OCI-LY1 (cell line): ENCODE data around the gene CAD.

Experiments
- H2AFZ ChIP-seq: fragments of 200-600 bp; sonication (generic), shearing (Covaris generic); 2 replicates; pipeline ENCODE4 v1.6.0; 2014; ENCODE audit warnings: antibody characterized with exemption, mild to moderate bottlenecking, low read length
- H3F3A ChIP-seq: fragments of 200-600 bp; sonication (generic), shearing (Covaris generic); 2 replicates; pipeline ENCODE4 v1.6.0; 2014; ENCODE audit warnings: mild to moderate bottlenecking, antibody characterized with exemption, low read length, moderate library complexity; ENCODE audit not compliant: insufficient read depth
- H3K27ac ChIP-seq: fragments of 200-600 bp; sonication (generic); 2 replicates; pipeline ENCODE4 v1.5.1; 2014; ENCODE audit warnings: low read length, mixed run types, mild to moderate bottlenecking, low read depth; ENCODE audit not compliant: poor library complexity, severe bottlenecking
- H3K27me3 ChIP-seq: fragments of 200-600 bp; sonication (generic); 2 replicates; pipeline ENCODE4 v1.6.0; 2014; ENCODE audit warnings: antibody characterized with exemption, mild to moderate bottlenecking, low read length, moderate library complexity; ENCODE audit not compliant: insufficient read depth
- H3K36me3 ChIP-seq: fragments of 200-600 bp; sonication (generic); 2 replicates; pipeline ENCODE4 v1.6.1; 2014; ENCODE audit warnings: mild to moderate bottlenecking, antibody characterized with exemption, low read length, moderate library complexity, mixed read lengths; ENCODE audit not compliant: insufficient read depth
- H3K4me1 ChIP-seq: fragments of 200-600 bp; sonication (generic); 2 replicates; pipeline ENCODE4 v1.5.1; 2014; ENCODE audit warnings: mild to moderate bottlenecking, low read length, moderate library complexity; ENCODE audit not compliant: insufficient read depth, severe bottlenecking
- H3K4me2 ChIP-seq: fragments of 200-600 bp; sonication (generic), shearing (Covaris generic); 2 replicates; pipeline ENCODE4 v1.6.1; 2014; ENCODE audit warnings: low read length
- H3K4me3 ChIP-seq: fragments of 200-600 bp; sonication (generic); 2 replicates; pipeline ENCODE4 v1.5.1; 2014; ENCODE audit warnings: low read length, low read depth, mild to moderate bottlenecking, mixed read lengths; ENCODE audit not compliant: poor library complexity, severe bottlenecking
- H3K79me2 ChIP-seq: fragments of 200-600 bp; shearing (Covaris generic); 2 replicates; pipeline ENCODE4 v1.6.1; 2016; ENCODE audit warnings: mixed run types, low read length, mixed read lengths; ENCODE audit not compliant: insufficient read depth
- H3K9ac ChIP-seq: fragments of 200-600 bp; sonication (generic), shearing (Covaris generic); 2 replicates; pipeline ENCODE4 v1.6.1; 2014; ENCODE audit warnings: mild to moderate bottlenecking, low read length, mixed read lengths
- H3K9me2 ChIP-seq: fragments of 200-600 bp; sonication (generic), shearing (Covaris generic); 2 replicates; pipeline ENCODE4 v1.6.1; 2014; ENCODE audit warnings: low read depth, mild to moderate bottlenecking, low read length, mixed read lengths
- H3K9me3 ChIP-seq: fragments of 200-600 bp; shearing (Covaris generic); 2 replicates; pipeline ENCODE4 v1.6.1; 2014; ENCODE audit warnings: low read length, mixed read lengths
- H4K20me1 ChIP-seq: fragments of 200-600 bp; sonication (generic), shearing (Covaris generic); 2 replicates; pipeline ENCODE4 v1.6.0; 2016; ENCODE audit warnings: mild to moderate bottlenecking, low read length; ENCODE audit not compliant: insufficient read depth
- EZH2 ChIP-seq: fragments of 200-600 bp; sonication (generic), shearing (Covaris generic); IDR thresholded peaks from 2 replicates; pipeline ENCODE4 v1.8.0; 2017; ENCODE audit warnings: borderline replicate concordance, mixed run types, mild to moderate bottlenecking, antibody characterized with exemption, low read length, moderate library complexity, mixed read lengths
- TF ChIP-seq, protein P1 (sequence below): fragments of 200-600 bp; sonication (generic), shearing (Covaris generic); IDR thresholded peaks from 2 replicates; pipeline ENCODE4 v1.5.1; 2017; ENCODE audit warnings: mild to moderate bottlenecking, antibody characterized with exemption, low read length, moderate library complexity, mixed read lengths

Gene CAD

GRCh38 chr2:27261926-27262298 lies 44.7 kb downstream of the CAD start:
- H3K27me3 ChIP-seq = peaks cover 29% of the 10 kb centered on the region
- H2AFZ ChIP-seq = no peak overlapping the region
- no peak overlapping the region; the same call in 1 of the 2 replicates for H3K4me2 ChIP-seq

DNA sequence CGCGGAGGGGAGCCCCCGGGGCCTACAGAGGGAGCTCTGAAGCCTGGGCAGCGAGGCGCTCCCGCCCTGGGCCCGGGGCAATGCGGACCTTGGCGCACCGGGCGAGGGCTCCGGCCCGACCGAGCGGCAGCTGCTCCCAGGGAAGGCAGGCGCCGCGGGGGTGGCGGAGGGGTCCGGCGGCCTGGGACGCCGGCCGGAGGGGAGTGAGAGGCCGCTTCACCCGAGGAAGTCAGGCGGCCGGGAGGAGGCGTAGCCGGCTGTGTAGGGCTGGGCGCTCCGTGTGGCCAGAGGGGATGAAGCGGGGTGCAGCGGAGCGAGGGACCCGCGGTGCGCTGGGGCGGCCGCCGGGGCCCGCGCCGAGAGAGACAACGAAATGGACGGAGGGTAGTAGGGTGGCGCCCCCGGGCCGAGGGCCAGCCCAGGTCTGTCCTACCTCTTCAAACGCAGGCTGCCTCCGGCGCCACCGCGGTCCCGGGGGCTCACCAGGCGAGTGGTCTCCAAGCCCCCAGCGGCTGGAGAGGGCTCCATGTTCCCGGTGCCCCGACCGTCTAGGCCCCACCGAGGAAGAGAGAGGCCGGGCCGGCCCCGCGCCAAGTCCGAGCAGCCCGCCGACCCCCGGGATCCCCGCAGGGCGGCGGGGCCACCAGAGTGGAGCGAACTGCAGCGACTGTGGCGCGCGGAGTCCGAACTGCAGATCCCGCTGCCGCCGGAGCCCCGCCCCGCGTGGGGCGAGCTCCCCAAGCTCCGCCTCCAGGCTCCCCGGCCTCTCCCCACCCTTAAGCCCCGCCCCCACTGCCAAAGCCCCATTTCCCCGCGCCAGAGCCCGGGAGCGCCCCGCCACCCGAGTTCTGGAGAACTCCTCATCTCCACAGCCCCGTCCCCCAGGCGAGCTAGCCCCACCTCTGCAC lies 45.5 kb downstream of the CAD start, which contains the start of gene SLC30A3:
TSS of gene SLC30A3 (minus strand) at position 669 of the 908 bp plus-strand sequence. CDS start at position 528, 141 bp downstream.
- Histone ChIP-seq H4K20me1 (no peaks in the 10 kb centered on the region), H3K27me3 (peaks cover 23% of the 10 kb centered on the region), H3K4me1 (peaks cover 20% of the 10 kb centered on the region), H3F3A (no peaks in the 10 kb centered on the region), H3K4me2 (peak within 1 kb of the TSS; percentile 74), H3K27ac (no peak within 1 kb of the TSS), H3K4me3 (peak within 1 kb of the TSS; percentile 52), H3K9me2 (no peaks in the 10 kb centered on the region), H3K9ac (no peak within 1 kb of the TSS), H3K36me3 (no peaks in the 10 kb centered on the region), H3K79me2 (no peaks in the 10 kb centered on the region), H2AFZ (no peak within 1 kb of the TSS), H3K9me3 (no peaks in the 10 kb centered on the region)
- TF ChIP-seq, protein P1, sequence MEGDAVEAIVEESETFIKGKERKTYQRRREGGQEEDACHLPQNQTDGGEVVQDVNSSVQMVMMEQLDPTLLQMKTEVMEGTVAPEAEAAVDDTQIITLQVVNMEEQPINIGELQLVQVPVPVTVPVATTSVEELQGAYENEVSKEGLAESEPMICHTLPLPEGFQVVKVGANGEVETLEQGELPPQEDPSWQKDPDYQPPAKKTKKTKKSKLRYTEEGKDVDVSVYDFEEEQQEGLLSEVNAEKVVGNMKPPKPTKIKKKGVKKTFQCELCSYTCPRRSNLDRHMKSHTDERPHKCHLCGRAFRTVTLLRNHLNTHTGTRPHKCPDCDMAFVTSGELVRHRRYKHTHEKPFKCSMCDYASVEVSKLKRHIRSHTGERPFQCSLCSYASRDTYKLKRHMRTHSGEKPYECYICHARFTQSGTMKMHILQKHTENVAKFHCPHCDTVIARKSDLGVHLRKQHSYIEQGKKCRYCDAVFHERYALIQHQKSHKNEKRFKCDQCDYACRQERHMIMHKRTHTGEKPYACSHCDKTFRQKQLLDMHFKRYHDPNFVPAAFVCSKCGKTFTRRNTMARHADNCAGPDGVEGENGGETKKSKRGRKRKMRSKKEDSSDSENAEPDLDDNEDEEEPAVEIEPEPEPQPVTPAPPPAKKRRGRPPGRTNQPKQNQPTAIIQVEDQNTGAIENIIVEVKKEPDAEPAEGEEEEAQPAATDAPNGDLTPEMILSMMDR = no peak
- TF ChIP-seq EZH2 = no peak

More at GRCh38 chr2:27261926-27262298, 44.7 kb downstream of the CAD start:
- Histone ChIP-seq H3K4me3 (no peak overlapping the region), H3K9me3 (no peaks in the 10 kb centered on the region), H3K27ac (no peak overlapping the region), H3K79me2 (no peaks in the 10 kb centered on the region), H3K4me1 (peaks cover 20% of the 10 kb centered on the region), H3F3A (no peaks in the 10 kb centered on the region), H3K9ac (no peak overlapping the region), H3K36me3 (no peaks in the 10 kb centered on the region), H3K9me2 (no peaks in the 10 kb centered on the region), H4K20me1 (no peaks in the 10 kb centered on the region)
- no peak for TF ChIP-seq EZH2
- TF ChIP-seq, protein P1 = no peak

- Histone ChIP-seq H3K4me3 (peak overlapping the region; percentile 52), H3K9me3 (no peaks in the 10 kb centered on the region), H3K9me2 (no peaks in the 10 kb centered on the region), H3K4me2 (peak overlapping the region; percentile 74), H3K27me3 (peaks cover 21% of the 10 kb centered on the region), H3K79me2 (no peaks in the 10 kb centered on the region), H3K27ac (no peak overlapping the region), H3K36me3 (no peaks in the 10 kb centered on the region), H3K9ac (no peak overlapping the region), H4K20me1 (no peaks in the 10 kb centered on the region), H3F3A (no peaks in the 10 kb centered on the region), H3K4me1 (peaks cover 20% of the 10 kb centered on the region), H2AFZ (no peak overlapping the region)
- TF ChIP-seq, protein P1 = no peak
- TF ChIP-seq EZH2 = no peak
Measured at GRCh38 chr2:27263287-27264252, 46.4 kb downstream of the CAD start.
